ENCODE data around the gene B4GALT7. TPM values are rescaled to one million over a fixed set of nuclear protein-coding genes. Genes with fewer than 3 reads are reported as not detected.
A peak's percentile ranks its signal among the peaks of the same experiment; 100 is the strongest.

Gene B4GALT7
- total RNA-seq, 1 experiment from 2014 or later: 26.3 TPM

GRCh38 chr5:177611446-177612214, 11.7 kb downstream of the B4GALT7 start:
- H2BK5ac ChIP-seq (ENCODE audit: insufficient read length, low read length): no peak overlapping the region
- peak overlapping the region in 1 of 3 experiments; percentile 35; a peak in 2 of 7 replicates for H3K27ac Mint-ChIP-seq
- no peaks in the 10 kb centered on the region for H3K27me3 Mint-ChIP-seq (ENCODE audit: low read depth)
- no peak overlapping the region for H2AK5ac ChIP-seq (ENCODE audit: insufficient read length, low read length)
- no peaks in the 10 kb centered on the region for H3K9me3 ChIP-seq (ENCODE audit: control insufficient read depth, low read depth, low read length)
- no peak overlapping the region for H4K91ac ChIP-seq (ENCODE audit: insufficient read length, low read depth, low read length)
- H2BK120ac ChIP-seq (ENCODE audit: low read depth, low read length, poor library complexity, severe bottlenecking): no peak overlapping the region
- H3K9me3 Mint-ChIP-seq: no peaks in the 10 kb centered on the region
- H3K79me2 ChIP-seq (ENCODE audit: insufficient read depth, low read length): no peaks in the 10 kb centered on the region
- TF ChIP-seq CTCF (conservative IDR thresholded peaks at IDR 0.05): no peak
- no peak overlapping the region for H3K14ac ChIP-seq (ENCODE audit: insufficient read depth, low read length)
- no peak overlapping the region for H3K9ac ChIP-seq (ENCODE audit: extremely low read depth, insufficient read length, low read length)
- peaks cover 0 to 7% (median 4%) of the 10 kb centered on the region in 3 experiments; a peak in 3 of 7 replicates for H3K36me3 Mint-ChIP-seq (ENCODE audit: insufficient read depth in 1 of 3, low read depth in 3 of 3)
- H2BK15ac ChIP-seq (ENCODE audit: low read depth, low read length): no peak overlapping the region
- H3K27ac ChIP-seq (ENCODE audit: insufficient read length, low read depth, low read length): no peak overlapping the region
- no peak overlapping the region for H3K4me2 ChIP-seq (ENCODE audit: insufficient read depth, insufficient read length, low read length)
- DNase-seq: no peak
- H2BK20ac ChIP-seq (ENCODE audit: low read depth, low read length, poor library complexity, severe bottlenecking): no peak overlapping the region
- no peak overlapping the region for H2AFZ ChIP-seq (ENCODE audit: low read length)
- no peak overlapping the region for H3K23ac ChIP-seq (ENCODE audit: insufficient read length, low read depth, low read length)
- no peaks in the 10 kb centered on the region for H4K20me1 ChIP-seq (ENCODE audit: control insufficient read depth, insufficient read depth, insufficient read length)
- no peak overlapping the region for H4K5ac ChIP-seq (ENCODE audit: insufficient read length, low read depth, low read length)
- H3K4me1 Mint-ChIP-seq: peaks cover 13 to 17% of the 10 kb centered on the region in 2 experiments
- H3K23me2 ChIP-seq (ENCODE audit: insufficient read length, low read depth, low read length, poor library complexity, severe bottlenecking): no peaks in the 10 kb centered on the region
- H3K18ac ChIP-seq (ENCODE audit: insufficient read length, low read depth, low read length): no peak overlapping the region
- no peak overlapping the region for H3K4ac ChIP-seq (ENCODE audit: low read depth, low read length)
- no peak overlapping the region for H4K8ac ChIP-seq (replicated peaks; ENCODE audit: insufficient read length, low read depth, low read length)
- no peaks in the 10 kb centered on the region for H3K79me1 ChIP-seq (ENCODE audit: insufficient read depth, low read depth, low read length, poor library complexity, severe bottlenecking)
- H3K56ac ChIP-seq (ENCODE audit: insufficient read length, low read depth, low read length): no peak overlapping the region
- no peak overlapping the region for H3K4me3 Mint-ChIP-seq
- no peak overlapping the region for H3T11ph ChIP-seq (ENCODE audit: low read length)
- no peak overlapping the region for H2BK12ac ChIP-seq (ENCODE audit: insufficient read length, low read depth, low read length)
- no peaks in the 10 kb centered on the region; the same call in 1 of the 2 replicates for H3K4me1 ChIP-seq (ENCODE audit: insufficient read depth, low read length)
- WGBS (ENCODE audit: extremely low coverage, insufficient read length, low lambda C conversion rate): no CpG with 5 or more reads among the region's 15 CpGs
- no peaks in the 10 kb centered on the region for H3K27me3 ChIP-seq (ENCODE audit: insufficient read depth, low read length)
